ENCODE results near the gene TRPC4AP.
A peak's percentile ranks its signal among the peaks of the same experiment; 100 is the strongest.

Gene TRPC4AP

DNA sequence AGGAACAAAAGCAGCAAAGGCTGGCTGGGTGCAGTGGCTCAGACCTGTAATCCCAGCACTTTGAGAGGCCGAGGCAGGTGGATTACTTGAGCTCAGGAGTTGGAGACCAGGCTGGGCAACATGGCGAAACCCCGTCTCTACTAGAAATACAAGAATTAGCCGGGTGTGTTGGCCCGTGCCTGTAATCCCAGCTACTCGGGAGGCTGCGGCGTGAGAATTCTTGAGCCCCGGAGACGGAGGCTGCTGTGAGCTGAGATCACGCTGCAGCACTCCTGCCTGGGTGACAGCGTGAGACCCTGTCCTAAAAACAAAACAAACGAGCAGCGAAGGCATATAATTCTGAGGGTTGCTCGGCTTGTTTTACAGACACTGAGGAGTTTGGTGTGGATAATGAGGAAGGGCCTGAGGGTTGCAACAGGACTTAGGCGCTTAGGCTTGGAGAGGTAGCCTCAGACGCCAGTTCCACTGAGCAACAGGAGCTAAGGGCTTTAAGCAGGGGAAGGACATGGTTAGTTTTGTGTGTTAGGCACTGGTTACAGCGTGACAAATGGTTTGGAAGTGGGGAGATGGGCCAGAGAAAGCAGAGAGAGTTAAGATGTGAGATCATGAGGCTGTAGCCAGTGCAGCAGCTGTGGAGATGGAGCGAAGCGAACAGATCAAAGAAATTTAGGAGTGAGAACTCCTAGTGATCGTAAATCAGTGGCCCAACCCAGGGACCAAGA lies 135.7 kb downstream of the TRPC4AP start:
- DNase-seq, result no peak

DNA sequence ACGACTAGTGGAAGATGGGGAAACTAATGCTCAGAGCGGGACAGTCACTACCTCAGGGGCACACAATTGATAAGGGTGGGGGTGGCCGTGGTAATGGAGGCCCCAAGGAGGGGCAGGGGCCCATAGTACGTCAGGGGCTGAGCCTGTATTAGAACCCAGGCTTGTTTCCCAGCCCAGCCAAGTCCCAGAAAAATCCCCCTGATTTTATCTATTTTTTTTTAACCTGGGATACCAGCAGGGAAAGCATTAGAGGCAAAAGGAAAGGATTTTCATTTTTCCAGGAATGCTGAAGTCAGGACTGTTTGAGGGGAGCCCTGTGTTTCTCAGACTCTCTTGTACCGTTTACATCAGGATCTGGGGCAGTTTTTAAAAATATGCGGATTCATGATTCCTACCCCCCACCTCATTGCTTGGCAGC lies 136.6 kb downstream of the TRPC4AP start:
- no peak for DNase-seq

DNA sequence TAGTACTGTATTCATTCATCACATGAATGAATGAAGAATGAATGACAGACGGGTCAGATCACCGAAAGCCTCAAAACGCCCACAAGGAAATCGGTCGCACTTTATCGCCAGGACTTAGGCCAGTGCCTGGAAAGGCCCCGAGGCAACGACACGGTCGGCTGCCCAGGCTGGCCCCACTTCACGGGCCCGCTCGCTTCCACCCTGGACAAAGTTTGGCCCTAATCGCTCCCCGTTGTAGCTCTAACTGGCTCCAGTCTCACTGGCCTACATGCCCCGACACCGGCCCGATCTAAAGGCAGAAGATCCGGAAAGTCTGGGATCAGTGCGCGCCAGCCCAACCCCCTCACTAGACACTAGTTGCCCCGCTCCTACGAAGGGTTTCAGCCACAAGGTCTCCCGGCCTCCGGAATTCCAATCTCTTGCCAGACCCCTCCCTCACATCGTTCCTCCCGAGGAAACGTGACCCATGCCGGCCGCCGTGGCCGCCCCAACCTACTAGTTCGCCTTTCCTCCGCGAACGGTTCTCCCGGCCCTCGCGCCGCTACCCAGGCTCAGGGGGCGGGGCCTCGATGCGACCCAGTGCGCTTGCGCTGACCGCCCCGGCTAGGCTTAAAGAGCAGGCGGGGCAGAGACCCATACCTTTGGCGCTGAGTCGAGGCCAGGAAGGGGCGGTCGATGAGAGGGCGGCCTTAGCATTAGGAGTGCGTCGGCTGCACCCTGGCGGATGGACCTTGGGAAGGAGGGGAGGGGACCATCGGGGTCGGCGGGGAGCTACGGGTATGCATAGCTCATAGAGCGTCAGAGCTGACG lies 137.2 kb downstream of the TRPC4AP start, which contains the start of the genes GSS and MYH7B:
Gene GSS (minus strand): TSS at position 576 of the 810 bp plus-strand sequence. CDS start 3,954 bp downstream, outside the sequence.
Gene MYH7B (plus strand): TSS at position 638 of the 810 bp plus-strand sequence. CDS start 22,138 bp downstream, outside the sequence.
- peak; percentile 86 to 98 for DNase-seq

DNA sequence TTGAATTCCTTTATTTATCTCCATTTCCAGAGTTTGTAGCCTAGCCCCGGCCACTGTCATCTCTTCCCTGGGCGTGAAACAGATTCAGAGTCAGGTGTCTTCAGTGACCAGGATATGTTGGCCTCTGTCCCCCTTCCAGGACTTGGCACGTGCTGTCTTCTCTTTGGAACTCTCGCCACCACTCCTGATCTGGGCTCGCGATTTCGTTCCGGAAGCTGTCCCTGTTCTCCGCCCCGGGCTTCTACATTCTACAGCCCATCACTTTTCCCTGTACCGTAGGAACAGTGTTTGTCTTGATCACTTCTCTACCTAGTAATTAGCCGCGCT lies 137.7 kb downstream of the TRPC4AP start:
- peak in 1 of 2 donors; percentile 8 for DNase-seq

DNA sequence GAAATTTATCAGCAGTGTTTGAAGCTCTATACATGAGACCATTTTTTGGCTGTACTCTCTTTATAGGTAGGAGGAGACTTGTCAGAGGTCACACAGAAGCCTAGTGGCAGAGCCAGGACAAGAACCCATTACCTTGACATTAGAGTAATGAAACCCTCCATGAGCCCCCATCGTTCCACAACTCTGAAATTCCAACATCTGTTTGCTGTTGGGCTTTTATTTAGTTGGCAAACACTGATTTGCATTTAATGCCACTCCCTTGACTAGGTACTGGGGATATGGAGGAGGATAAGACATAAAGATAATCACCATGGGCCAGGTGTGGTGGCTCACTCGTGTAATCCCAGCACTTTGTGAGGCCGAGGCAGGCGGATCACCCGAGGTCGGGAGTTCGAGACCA lies 138.6 kb downstream of the TRPC4AP start:
- no peak for DNase-seq

DNA sequence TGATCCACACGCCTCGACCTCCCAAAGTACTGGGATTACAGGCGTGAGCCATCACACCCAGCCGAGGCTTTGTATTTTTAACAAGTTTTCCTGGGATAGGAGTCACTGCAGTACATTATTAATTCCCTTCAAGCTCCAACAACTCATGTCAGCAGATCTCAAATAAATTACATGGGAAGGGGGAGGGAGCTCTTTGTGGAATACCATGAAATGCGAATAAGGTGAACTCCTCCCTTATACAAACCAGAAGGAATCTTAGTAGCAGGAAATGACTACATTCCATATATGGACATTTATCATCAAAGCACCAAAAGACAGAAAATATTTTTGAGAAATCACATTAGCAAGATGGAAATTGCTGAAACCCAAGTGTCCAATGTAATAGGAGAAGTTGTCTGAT lies 139.9 kb downstream of the TRPC4AP start:
- no peak for DNase-seq
